Endodermal cell (in vitro differentiated cells): ENCODE data around the gene WFS1. TPM values are rescaled to one million over a fixed set of nuclear protein-coding genes. Genes with fewer than 3 reads are reported as not detected.

ENCODE experiments used
- DNase-seq: peaks from one replicate; pipeline ENCODE4 v3.0.0-alpha.2; 2017
- H3K27ac ChIP-seq: 2 replicates; pipeline ENCODE4 v1.5.1; 2013; ENCODE audit warnings: mild to moderate bottlenecking, low read depth, low read length, moderate library complexity
- H3K27me3 ChIP-seq: 2 replicates; pipeline ENCODE4 v1.6.1; 2013; ENCODE audit warnings: mild to moderate bottlenecking, low read length, moderate library complexity; ENCODE audit not compliant: insufficient read depth, control insufficient read depth, poor library complexity, severe bottlenecking
- H3K36me3 ChIP-seq: 2 replicates; pipeline ENCODE4 v1.7.0; 2013; ENCODE audit warnings: mild to moderate bottlenecking, low read length, moderate library complexity; ENCODE audit not compliant: control insufficient read depth, insufficient read depth
- H3K4me1 ChIP-seq: one replicate; pipeline ENCODE4 v1.7.0; 2013; ENCODE audit warnings: low read length; ENCODE audit not compliant: control insufficient read depth, insufficient read depth
- H3K4me3 ChIP-seq: 2 replicates; pipeline ENCODE4 v1.5.1; 2013; ENCODE audit warnings: mild to moderate bottlenecking, low read length, moderate library complexity
- H3K9ac ChIP-seq: 2 replicates; pipeline ENCODE4 v1.6.1; 2013; ENCODE audit warnings: mild to moderate bottlenecking, low read length, moderate library complexity; ENCODE audit not compliant: poor library complexity, severe bottlenecking; ENCODE audit errors: extremely low read depth
- H3K9me3 ChIP-seq: 2 replicates; pipeline ENCODE4 v1.6.1; 2013; ENCODE audit warnings: mild to moderate bottlenecking, low read length, moderate library complexity; ENCODE audit not compliant: control insufficient read depth
- H3K27ac Mint-ChIP-seq: 2 replicates; pipeline ENCODE4 v1.8.0; 2020; ENCODE audit warnings: mixed read lengths
- H3K27me3 Mint-ChIP-seq: 2 replicates; pipeline ENCODE4 v1.8.0; 2021; ENCODE audit warnings: mild to moderate bottlenecking, mixed read lengths; ENCODE audit not compliant: insufficient read depth
- H3K36me3 Mint-ChIP-seq: 2 replicates; pipeline ENCODE4 v1.8.0; 2020; ENCODE audit warnings: low read depth, mixed read lengths
- H3K4me1 Mint-ChIP-seq: 2 replicates; pipeline ENCODE4 v1.8.0; 2020; ENCODE audit warnings: mixed read lengths
- H3K4me3 Mint-ChIP-seq: 2 replicates; pipeline ENCODE4 v1.8.0; 2020; ENCODE audit warnings: mild to moderate bottlenecking, moderate library complexity, mixed read lengths
- H3K9me3 Mint-ChIP-seq: 2 replicates; pipeline ENCODE4 v1.8.0; 2020; ENCODE audit warnings: mild to moderate bottlenecking, mixed read lengths
- CTCF ChIP-seq: fragments of 200-600 bp; sonication (generic); conservative IDR thresholded peaks from 2 replicates; pipeline ENCODE4 v1.5.0; 2021; ENCODE audit warnings: antibody characterized with exemption, mild to moderate bottlenecking
- WGBS, 2 experiments: methylation state at CpG; one replicate each; pipeline versions ENCODE4 v1.1.5 to v1.1.7; 2013; ENCODE audit warnings: missing lambda C conversion rate in 2 of 2, mixed read lengths in 1 of 2; ENCODE audit not compliant: insufficient coverage in 1 of 2, insufficient read length in 1 of 2; 5-methylcytosine and 5-hydroxymethylcytosine counted together
- total RNA-seq, 2 donors: library from RNA; stranded (reverse); fragmentation: NEBNext Ultra II Directional in 1 of 2; extraction: Animal tissue kit (Norgen Biotek cat#: 25700) in 1 of 2; gene quantifications; 2 replicates in 1 of 2; 3 replicates in 1 of 2; pipeline ENCODE4 v1.2.1, GENCODE V29; 2021

WFS1 gene
- total RNA-seq, 2 donors from 2014 or later: 25.3 to 26.1 TPM

- Histone ChIP-seq H3K9me3 (no peaks in the 10 kb centered on the region), H3K27me3 (no peaks in the 10 kb centered on the region), H3K27ac (no peak overlapping the region), H3K4me1 (no peaks in the 10 kb centered on the region), H3K36me3 (peaks cover 7% of the 10 kb centered on the region), H3K4me3 (no peak overlapping the region), H3K9ac (no peak overlapping the region)
- Mint-ChIP-seq H3K27me3 (no peaks in the 10 kb centered on the region), H3K4me1 (no peaks in the 10 kb centered on the region), H3K9me3 (no peaks in the 10 kb centered on the region), H3K27ac (no peak overlapping the region), H3K36me3 (peaks cover 51% of the 10 kb centered on the region), H3K4me3 (no peak overlapping the region)
- TF ChIP-seq CTCF: no peak
- whole genome bisulfite sequencing, 2 experiments: 90 to 92% methylated on average over 12 to 13 of the region's 13 CpGs
- no peak for DNase-seq
These were observed 22.9 kb downstream of the WFS1 start for GRCh38 chr4:6292376-6293096.

- TF ChIP-seq CTCF: no peak
- Histone ChIP-seq H3K36me3 (peaks cover 7% of the 10 kb centered on the region), H3K4me3 (no peak overlapping the region), H3K9ac (no peak overlapping the region), H3K4me1 (no peaks in the 10 kb centered on the region), H3K9me3 (no peaks in the 10 kb centered on the region), H3K27me3 (no peaks in the 10 kb centered on the region), H3K27ac (no peak overlapping the region)
- peaks cover 51% of the 10 kb centered on the region for H3K36me3 Mint-ChIP-seq
- no peak overlapping the region for H3K27ac Mint-ChIP-seq
- no peaks in the 10 kb centered on the region for H3K4me1 Mint-ChIP-seq
- 88 to 95% methylated on average over 6 to 8 of the region's 8 CpGs for WGBS, 2 experiments
- no peak for DNase-seq
- H3K9me3 Mint-ChIP-seq: no peaks in the 10 kb centered on the region
- no peaks in the 10 kb centered on the region for H3K27me3 Mint-ChIP-seq
- H3K4me3 Mint-ChIP-seq: no peak overlapping the region
These were observed 23.4 kb downstream of the WFS1 start for GRCh38 chr4:6293097-6293445.

GRCh38 chr4:6293661-6294060 lies 24.0 kb downstream of the WFS1 start:
- no peak for DNase-seq
- H3K4me1 ChIP-seq: no peaks in the 10 kb centered on the region
- no peaks in the 10 kb centered on the region for H3K9me3 ChIP-seq
- 84 to 90% methylated on average over 7 to 8 of the region's 8 CpGs for WGBS, 2 experiments
- peaks cover 45% of the 10 kb centered on the region for H3K36me3 Mint-ChIP-seq
- no peak overlapping the region for H3K9ac ChIP-seq
- TF ChIP-seq CTCF: no peak
- H3K4me1 Mint-ChIP-seq: no peaks in the 10 kb centered on the region
- H3K27ac Mint-ChIP-seq: no peak overlapping the region
- no peak overlapping the region for H3K4me3 ChIP-seq
- H3K27me3 ChIP-seq: no peaks in the 10 kb centered on the region
- H3K4me3 Mint-ChIP-seq: no peak overlapping the region
- H3K27me3 Mint-ChIP-seq: no peaks in the 10 kb centered on the region
- H3K36me3 ChIP-seq: peaks cover 7% of the 10 kb centered on the region
- no peaks in the 10 kb centered on the region for H3K9me3 Mint-ChIP-seq
- no peak overlapping the region for H3K27ac ChIP-seq
